HL-60/S4 treated with phorbol 12-myristate 13-acetate at 8.2 ng/mL for 4 days and 3 days (cell line): ENCODE results near the gene DBT.
"Not testable (repeated sequence)": the region's sequence is repeated elsewhere in the genome, so short reads cannot be mapped to it uniquely, and the experiment has no call there.

Experiments
- in situ Hi-C: fragments of 300-500 bp; cut with MboI; formaldehyde crosslinking; loops from 2 replicates; pipeline ENCODE4 v1.15.0; 2022; ENCODE audit warnings: low sequenced_read_pairs

Gene DBT

DNA sequence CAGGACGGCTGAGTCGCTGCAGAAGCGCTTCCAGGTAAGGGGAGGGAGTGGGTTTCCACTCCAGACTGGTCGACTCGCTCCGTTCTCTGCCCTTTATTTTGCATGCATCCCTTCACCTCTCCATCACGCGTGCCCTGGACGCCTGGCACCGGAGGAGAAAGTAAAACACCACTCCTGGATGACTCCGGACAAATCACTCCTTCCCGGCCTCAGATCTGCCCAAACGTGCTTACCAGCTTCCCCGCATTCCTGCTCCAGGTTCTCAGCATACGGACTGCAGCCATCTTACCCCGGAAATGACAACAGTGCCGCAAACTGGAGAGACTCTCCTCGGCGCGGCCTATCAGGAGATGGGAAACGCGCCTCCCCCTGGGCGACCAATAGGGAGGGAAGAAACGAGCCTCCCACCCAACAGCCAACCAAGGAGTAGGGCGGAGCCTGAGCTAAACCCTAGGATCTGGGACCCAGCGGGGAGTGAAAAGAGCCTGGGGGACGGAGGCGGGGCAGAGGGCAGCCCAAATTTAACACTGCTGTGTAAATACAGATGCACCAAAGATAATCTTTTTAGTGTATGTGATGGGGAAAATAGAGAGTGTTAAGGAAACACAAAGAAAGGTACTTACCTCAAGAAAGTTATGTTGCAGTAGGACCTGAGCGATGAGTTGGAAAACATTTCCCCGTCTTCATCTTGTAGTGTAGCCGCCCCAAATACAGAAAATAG is at the start of gene DBT:
DBT (minus strand) TSS at position 298 of the 721 bp plus-strand sequence; CDS start at position 284, 14 bp downstream.
- in situ Hi-C loops = no loop called here

DNA sequence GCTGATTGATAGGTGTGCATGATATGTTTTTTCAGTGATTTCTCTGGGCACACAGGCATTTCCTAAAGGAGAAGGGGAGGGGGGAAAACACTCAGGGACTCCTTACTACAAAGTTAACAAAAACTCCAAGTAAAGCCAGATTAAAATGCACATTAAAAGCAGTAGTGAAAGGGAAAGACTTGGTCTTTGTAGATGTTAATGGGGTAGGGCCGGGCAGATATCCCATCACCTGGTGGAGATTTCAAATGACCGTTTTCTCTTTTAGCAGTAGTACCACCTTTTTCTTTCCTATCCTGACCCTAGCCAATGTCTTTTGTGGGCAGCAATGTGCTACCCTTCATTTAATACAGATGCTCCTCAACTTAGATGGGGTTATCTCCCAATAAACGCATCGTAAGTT is 48.9 kb upstream of the DBT start:
- in situ Hi-C loops = no loop called here

DNA sequence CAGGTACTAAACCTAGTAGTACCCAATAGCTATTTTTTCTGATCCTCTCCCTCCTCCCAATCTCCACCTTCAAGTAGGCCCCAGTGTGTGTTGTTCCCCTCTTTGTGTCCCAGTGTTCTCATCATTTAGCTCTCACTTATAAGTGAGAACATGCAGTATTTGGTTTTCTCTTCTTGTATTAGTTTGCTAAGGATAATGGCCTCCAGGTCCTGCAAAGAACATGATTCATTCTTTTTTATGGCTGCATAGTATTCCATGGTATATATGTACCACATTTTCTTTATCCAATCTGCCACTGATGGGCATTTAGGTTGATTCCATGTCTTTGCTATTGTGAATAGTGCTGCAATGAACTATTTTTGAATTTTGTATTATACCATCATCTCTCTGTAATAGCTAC is 47.4 kb upstream of the DBT start:
- in situ Hi-C loops = not testable (repeated sequence)

DNA sequence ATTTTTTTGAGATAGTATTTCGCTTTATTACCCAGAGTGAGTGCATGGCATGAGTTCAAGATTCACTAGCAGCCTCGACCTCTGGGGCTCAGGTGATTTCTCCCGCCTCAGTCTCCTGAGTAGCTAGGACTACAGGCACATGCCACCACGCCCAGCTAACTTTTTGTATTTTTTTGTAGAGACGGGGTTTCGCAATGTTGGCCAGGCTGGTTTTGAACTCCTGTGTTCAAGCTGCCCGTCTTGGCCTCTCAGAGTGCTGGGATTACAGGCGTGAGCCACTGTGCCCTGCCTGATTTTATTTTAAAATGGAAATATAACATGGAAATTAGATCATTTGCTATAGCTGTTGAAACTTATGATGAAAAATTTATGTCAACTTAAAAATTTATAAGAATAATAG is 46.5 kb upstream of the DBT start:
- in situ Hi-C loops = no loop called here

DNA sequence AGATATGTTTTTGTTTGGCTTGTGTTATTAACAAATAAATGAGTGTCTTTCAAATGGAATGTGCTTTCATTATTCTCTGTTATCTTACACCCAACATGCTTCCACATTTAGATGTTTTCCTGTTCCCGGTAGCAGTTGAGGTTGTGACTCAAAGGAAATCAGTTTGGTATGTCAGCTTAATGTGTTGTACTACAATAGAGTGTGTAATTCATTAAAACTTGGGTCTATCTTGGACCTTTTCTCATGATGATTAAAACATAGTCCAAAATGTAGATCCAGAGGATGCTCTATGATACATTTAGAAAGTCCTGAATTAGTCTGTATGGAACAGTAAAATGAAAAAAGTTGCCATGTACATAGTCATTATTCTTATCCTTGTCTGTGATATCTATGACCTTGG is 43.1 kb upstream of the DBT start:
- in situ Hi-C loops = no loop called here

DNA sequence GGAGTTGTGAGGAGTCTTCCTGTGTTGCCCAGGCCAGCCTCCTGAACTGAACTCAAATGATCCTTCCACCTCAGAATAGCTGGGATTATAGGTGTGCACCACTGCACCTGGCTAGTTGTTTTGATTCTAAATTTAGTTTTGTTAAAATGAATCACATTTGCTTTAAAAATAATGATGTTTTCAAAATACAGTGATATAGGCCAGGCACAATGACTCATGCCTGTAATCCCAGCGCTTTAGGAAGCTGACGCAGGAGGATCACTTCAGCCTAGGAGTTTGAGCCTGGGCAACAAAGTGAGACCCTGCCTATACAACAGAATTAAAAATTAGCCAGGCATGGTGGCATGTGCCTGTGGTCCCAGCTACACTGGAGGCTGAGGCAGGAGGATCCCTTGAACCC is 40.7 kb upstream of the DBT start:
- in situ Hi-C loops = no loop called here

DNA sequence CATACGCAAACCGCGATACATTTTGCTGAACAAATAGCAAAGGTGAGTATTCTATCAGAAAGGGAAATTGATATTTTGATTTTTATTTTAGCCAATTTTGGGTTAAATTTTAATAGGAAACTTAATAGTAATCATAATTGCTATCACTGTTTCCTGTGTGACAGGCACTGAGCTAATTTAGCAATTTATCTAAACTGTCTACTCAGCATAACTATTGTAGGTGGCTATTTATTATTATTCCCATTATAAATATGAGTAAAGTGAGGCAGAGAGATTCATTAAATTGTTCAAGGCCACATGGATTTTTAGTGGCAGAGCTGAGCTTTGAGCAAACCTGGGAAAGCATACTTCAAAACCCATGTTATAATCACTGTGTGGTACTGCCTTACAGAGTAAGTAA is 37.5 kb upstream of the DBT start:
- in situ Hi-C loops = no loop called here

DNA sequence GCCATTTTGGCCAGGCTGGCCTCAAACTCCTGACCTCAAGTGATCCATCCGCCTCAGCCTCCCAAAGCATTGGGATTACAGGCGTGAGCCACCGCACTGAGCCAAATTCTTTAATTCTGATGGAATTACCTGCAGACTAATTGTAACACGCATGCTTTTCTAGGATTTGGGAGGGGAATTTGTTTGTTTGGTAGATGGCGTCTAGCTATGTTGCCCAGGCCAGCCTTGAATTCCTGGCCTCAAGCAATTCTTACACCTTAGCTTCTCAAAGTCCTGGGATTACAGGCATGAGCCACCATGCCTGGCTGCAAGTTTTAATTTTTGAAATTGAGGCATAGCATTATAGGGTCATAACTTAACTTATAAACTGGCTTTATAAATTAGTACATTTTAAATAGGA is 35.0 kb upstream of the DBT start:
- in situ Hi-C loops = no loop called here

DNA sequence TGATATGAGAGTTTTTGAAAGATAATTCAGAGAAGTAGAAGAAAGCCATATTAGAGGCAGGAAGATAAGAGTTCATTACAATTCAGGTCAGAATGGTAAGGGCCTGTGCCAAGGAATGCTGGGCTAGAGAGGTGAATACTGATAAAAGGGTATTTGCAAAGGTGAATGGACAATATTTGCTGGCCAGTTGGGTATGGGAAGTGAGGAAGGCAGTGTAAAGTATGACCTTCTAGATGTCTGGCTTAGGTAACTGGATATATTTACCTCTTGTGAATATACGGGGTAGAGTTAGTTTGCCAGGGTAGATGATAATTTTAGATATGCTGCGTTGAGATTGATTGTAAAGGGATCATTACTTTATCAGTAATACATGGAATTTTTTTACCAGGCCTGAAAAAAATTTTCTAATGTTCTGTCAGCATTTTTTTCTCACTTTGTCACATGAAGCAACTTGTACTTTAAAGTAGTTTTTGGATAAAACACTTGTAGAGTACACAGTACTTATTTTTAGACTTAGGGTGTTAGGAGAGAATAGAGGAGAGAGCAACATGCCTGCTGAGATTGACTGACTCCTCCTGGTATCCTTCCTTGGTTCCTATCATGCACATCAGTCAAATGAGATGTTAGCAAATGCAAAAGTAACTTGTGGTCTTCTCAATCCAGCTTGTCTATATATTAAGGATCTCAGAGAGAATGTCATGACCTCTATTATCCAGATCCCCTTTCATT is 30.5 kb upstream of the DBT start:
- in situ Hi-C loops = no loop called here

DNA sequence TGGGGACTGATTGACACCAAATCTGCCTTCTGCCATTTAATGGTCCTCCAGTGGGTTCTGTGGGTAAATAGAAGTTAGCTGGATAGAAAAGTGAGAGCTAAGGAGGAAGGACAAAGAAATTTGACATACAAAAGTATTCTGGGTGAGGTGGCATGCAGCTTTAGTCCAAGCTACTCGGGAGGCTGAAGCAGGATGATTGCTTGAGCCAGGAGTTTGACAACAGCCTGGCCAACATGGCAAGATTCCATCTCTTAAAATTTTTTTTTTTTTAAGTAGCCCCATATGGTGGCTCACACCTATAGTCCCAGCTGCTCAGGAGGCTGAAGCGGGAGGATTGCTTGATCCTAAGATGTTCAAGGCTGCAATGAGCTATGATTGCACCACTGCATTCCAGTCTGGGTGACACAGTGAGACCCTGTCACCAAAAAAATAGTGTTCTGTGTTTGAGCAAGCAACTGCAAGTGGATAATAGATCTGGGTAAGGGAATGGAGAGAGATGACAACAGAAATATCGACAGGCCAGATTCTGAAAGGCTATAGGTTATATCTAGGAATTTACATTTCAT is 29.8 kb upstream of the DBT start:
- in situ Hi-C loops = no loop called here

DNA sequence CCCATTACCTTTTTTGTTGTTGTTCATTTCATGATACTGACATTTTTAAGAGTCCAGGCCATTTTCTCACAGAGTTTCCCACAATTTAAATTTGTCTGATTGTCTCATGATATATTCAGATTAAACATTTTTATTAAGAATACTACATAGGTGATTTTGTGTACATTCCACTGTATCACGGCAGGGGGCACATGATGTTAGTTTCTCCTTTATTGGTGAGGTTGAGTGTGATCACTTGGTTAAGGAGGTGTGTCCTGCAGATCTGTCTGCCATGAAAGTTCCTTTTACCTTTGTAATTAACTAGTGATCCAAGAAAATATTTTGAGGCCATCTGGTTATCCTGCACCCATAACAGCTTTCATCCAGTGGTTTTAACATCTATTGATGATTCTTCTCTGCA is 28.2 kb upstream of the DBT start:
- in situ Hi-C loops = no loop called here

DNA sequence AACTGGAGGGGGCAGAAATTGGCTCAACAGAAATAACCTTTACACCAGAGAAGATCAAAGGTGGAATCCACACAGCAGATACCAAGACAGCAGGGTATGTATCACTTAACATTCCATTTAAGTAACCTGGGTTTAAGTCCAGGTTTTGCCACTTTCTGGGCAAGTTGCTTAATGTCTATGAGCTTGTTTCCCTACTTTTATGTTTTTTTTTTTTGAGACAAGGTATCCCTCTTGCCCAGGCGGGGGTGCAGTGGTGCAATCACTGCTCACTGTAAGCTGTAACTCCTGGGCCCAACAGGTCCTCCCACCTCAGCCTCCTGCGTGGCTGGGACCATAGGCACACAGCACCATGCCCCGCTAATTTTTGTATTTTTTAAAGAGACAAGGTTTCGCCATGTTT is 18.6 kb upstream of the DBT start:
- in situ Hi-C loops = no loop called here

DNA sequence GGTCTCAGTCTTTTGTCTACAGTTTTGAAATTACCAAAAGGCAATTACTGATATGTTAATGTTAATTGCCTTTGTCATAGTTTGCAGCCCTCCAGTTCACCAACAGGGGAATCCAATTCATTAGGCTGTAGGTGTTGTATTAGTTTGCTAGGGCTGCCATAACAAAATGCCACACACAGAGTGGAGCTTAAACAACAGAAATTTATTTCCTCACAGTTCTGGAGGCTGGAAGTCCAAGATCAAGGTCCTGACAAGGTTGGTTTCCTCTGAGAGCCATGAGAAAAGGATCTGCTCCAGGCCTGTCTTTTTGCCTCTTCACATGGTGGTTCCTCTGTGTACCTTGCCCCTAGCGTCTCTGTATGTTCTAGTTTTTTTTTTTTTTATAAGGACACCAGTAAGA is 17.6 kb upstream of the DBT start:
- in situ Hi-C loops = no loop called here

DNA sequence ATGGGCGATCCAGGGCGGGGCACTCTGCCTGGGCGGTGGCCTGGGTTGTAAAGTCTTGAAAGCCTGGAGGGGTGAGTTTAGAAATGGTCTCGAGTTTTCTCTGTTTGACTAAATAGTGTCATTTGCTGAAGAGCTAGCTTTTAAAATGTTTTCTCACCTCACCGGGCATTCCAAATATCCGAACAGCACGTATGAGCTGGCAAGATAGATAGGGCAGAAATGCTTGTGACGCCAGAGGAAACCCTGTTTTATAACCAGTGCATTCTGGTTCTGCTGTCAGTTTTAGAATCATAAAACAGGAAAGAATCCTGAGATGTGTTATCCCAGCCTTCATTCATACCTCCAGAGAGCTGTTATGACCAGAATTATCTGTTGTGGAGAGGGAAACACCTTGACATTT is 17.1 kb upstream of the DBT start:
- in situ Hi-C loops = no loop called here

DNA sequence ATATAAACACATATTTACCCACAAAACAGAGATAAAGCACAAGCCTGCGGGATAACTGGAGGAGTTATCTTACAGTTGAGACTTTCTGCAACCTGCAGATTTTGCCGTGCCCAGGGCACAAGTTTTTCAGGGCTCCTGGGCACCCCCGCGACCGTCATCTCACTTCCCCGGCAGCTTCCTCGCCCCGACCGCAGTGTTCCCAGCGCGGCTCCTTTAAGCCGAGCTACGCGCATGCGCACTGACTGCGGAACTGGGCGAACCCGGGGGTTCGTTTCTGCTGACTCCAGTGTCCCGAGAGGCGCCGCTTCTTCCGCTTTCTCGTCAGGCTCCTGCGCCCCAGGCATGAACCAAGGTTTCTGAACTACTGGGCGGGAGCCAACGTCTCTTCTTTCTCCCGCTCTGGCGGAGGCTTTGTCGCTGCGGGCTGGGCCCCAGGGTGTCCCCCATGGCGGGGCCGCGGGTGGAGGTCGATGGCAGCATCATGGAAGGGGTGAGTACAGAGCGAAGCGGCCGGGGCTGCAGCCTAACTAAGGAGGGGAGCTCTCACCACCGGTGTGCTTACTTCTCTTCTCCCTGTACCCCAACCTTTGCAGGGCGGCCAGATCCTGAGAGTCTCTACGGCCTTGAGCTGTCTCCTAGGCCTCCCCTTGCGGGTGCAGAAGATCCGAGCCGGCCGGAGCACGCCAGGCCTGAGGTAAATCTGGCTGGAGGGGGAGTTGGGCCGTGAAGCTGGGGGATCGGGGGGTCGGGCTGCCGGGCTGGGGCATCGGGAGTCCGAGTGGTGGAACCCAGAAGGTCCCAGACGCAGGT is 16.5 kb upstream of the DBT start, which contains the start of gene RTCA:
RTCA (plus strand) TSS at position 286 of the 810 bp plus-strand sequence; CDS start at position 446, 160 bp downstream.
- in situ Hi-C loops = no loop called here

DNA sequence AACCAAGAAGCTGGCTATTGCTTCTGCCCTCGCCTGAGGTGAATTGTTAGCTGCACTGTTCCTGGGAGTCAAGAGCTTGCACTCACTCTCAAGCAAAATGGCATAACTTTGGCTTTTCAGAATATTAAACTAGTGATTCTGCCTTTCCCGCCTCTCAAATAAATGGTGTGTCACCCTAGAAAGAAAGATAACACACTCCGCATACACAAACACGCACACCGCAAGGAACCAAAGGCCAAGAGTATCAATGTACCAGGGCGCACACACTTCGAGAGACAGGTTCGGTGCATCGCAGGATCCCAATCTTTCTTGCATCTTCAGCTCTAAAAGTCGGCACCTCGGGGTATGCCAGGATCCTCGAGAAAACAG is 15.9 kb upstream of the DBT start:
- in situ Hi-C loops = no loop called here

DNA sequence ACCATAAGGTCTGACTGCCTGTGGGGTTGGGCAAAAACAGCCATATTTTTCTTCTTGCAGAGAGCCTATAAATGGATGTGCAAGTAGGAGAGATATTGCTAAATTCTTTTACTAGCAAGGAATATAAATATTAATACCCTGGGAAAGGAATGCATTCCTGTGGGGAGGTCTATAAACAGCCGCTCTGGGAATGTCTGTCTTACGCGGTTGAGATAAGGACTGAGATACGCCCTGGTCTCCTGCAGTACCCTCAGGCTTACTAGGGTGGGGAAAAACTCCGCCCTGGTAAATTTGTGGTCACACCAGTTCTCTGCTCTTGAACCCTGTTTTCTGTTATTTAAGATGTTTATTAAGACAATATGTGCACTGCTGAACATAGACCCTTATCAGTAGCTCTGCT is 14.4 kb upstream of the DBT start:
- in situ Hi-C loops = not testable (repeated sequence)

DNA sequence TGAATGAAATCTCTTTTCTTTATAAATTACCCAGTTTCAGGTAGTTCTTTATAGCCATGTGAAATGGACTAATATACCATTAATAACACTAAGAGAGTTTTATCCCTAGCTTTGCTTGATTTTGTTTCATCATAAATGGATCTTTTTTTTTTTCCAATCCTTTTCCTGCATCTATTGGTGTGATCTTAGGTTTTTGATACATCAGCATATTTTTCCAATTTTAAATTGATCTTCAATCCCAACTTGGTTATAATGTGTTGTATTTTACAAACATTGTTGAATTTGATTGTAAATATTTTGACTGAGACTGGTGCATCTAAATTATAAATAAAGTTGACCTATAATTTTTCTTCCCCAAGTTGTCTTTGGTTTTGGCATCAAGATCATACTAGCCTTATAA is 12.1 kb upstream of the DBT start:
- in situ Hi-C loops = no loop called here

DNA sequence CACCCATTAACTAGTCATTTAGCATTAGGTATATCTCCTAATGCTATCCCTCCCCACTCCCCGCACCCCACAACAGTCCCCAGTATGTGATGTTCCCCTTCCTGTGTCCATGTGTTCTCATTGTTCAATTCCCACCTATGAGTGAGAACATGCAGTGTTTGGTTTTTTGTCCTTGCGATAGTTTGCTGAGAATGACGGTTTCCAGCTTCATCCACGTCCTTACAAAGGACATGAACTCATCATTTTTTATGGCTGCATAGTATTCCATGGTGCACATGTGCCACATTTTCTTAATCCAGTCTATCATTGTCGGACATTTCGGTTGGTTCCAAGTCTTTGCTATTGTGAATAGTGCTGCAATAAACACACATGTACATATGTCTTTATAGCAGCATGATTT is 8.8 kb upstream of the DBT start:
- in situ Hi-C loops = not testable (repeated sequence)

DNA sequence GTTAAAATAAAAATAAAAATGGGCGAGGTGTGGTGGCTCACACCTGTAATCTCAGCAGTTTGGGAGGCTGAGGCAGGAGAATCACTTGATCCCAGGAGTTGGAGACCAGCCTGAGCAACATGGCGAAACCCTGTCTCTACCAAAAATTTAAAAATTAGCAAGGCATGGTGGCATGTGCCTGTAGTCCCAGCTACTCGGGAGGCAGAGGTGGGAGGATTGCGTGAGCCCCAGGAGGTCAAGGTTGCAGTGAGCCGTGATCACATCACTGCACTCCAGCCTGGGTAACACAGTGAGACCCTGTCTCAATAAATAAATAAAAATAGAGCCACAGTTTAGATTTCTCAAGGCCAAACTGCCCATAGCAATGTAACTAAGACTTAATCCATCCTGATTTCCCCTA is 6.6 kb upstream of the DBT start:
- in situ Hi-C loops = not testable (repeated sequence)

DNA sequence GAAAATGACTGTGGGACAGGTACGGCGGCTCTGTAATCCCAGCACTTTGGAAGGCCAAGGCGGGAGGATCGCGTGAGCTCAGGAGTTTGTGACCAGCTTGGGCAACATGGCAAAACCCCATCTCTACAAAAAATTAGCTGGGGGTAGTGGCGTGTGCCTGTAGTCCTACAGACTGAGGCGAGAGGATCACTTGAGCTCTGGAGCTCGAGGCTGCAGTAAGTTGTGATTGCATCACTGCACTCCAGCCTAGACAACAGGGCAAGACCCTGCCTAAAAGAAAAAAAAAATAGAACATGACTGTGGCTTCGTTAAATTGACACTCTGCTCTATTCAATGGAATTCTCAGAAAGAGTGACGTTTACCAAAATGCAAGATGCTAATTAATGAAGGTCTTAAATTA is 3.9 kb upstream of the DBT start:
- in situ Hi-C loops = no loop called here
